NCI-H146 treated with DMSO at 0.1 percent for 48 hours (cell line): ENCODE results near the gene QRFP.

Experiments
- DNase-seq: peaks from one replicate; lab custom pipeline; 2025; ENCODE audit not compliant: unreplicated experiment; lab: John Stamatoyannopoulos, UW

QRFP gene

DNA sequence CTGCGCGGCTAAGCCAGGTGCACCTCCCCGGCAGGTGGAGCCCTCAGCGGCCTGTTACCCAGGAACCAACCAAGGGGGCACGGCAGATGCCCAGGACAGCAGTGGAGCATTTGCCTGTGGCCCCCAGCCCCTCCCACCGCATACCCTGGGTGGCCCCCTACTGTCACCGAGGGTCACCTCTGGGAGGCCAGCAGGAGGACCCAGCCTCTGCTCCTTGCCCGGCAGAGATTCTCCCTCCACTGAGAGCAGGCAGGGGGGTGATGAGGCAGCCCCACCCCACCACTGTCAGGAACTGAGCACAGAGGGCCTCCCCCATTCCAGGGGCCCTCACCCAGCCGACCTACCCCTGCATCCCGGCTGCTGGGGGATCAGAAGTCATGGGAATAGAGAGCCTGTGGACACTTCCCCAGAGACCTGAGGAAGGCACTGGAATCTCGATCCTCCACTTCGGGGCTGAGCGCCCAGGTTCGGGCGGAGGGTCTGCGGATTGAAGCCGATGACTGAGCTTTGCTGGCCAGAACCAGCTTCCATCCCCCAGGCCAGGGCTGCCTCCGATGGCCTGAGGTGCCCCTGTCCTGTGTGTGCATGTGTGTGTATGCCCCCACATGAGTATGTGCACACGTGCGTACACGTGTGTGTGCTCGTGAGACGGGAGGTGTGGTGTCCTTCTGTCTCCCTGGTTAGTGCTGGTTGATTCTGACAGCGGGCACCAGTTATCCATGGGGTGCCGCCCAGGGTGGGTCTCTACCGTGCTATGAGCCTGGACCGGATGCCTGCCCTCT lies at the start of gene QRFP:
Gene QRFP, minus strand, starts transcription at position 580 of the 782 bp plus-strand sequence. CDS start 2,974 bp downstream, outside the sequence.
- DNase-seq, result no peak

GRCh38 chr9:130945173-130945572 lies 48.6 kb upstream of the QRFP start:
- DNase-seq, result no peak

- DNase-seq, result peak; percentile 3
These were observed 48.0 kb upstream of the QRFP start for GRCh38 chr9:130944510-130945058.

GRCh38 chr9:130943777-130944176 lies 47.2 kb upstream of the QRFP start:
- peak; percentile 6 for DNase-seq

- DNase-seq, result no peak
These were observed 46.6 kb upstream of the QRFP start for GRCh38 chr9:130943221-130943620.

- no peak for DNase-seq
These were observed 46.1 kb upstream of the QRFP start for GRCh38 chr9:130942679-130943078.

GRCh38 chr9:130942084-130942483 lies 45.5 kb upstream of the QRFP start:
- no peak for DNase-seq

DNA sequence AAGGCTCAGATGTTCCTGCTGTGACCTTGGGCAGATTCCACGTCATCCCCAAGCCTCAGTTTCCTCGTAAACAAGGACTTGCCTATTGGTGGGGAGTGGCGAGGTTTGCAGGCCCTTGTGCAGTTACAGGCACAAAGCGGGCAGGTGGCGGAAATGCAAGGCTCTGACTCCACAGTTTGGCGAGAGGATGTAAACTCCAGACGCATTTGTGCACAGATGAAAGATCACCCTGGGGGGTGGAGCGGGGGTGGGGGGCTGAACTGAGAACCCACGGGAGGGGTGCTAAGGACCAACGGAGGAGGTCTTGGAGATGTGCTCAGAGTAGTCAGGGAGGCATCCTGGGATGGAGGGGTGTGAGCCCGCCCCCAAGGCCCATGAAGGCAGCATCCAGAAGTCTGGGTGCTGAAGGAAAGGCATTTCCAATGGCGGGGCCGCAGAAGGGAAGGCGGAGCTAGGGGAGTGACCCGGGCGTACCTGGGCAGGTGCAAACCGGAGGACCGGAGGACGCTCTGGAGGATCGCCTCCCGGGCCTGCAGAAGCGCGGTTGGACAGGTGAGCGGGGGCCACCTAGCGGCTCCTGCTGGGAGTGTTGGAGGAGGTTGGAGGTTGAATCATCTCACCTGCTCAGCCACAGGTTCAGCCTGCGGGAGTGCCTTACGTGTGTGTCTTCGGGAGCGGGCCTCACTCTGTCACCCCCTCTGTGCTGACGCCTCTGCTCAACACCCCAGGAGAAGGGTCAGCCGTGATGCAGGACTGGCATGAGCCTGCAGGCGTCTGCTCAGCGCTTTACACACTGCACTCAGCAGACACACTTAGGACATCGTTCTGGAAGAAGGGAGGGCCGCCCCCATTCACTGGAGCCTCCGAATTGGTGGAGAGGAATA lies 44.3 kb upstream of the QRFP start:
- peak; percentile 75 for DNase-seq

DNA sequence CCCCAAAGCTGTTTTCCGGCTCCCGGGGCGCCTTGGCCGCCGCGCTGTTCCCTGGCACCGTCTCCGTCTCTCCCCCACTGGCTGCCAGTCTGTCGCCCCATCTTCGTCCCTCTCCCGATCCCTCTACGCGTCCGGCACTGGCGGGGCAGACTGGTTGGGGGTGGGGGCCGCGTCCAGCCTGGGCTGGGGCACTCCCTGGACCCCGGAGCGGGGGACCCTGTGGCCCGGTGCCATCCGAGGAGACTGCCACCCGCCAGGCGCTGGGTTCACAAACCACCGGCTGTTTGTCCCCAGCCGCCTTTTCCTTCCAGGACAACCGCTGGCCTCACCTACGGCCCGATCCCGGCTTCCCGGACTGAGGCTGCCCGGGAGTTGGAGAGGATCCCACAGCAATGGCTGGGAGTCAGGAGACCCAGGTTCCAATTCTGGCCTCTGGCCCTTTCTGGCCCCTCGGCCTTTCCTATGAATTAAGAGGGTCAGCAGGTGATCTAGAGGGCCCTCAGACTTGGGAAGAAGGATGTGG lies 43.5 kb upstream of the QRFP start:
- no peak for DNase-seq

DNA sequence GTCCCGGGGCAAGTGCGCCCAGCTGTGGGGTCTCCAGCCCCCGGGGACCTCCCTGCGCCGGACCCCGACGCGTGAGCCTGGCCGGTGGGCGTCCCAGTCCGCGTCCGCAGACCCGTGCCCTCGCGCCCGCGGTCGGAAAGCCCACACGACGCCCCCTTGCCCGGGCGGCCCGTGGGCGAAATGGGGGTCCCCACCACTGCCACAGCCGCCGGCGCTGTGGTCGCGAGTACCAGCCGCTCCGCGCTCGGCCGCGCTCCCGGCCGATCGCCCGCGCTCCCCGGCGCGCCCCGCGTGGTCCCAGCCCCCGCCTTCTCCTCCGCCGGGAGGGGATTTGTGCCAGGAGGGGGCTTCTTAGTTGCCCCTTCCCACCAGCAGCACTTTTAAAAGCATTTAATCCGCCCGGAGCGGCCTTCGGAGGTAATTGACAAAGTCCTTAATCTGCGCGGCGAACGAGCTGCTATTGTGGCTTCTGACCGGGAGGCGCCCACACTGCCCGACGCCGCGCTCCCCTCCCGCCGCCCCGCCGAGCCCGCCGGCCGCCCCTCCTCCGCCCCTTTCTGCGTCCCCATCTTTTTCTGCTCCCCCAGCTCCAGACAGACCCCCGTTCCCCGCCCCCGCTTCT lies 42.9 kb upstream of the QRFP start:
- DNase-seq, result no peak

GRCh38 chr9:130938652-130939404 lies 42.2 kb upstream of the QRFP start, which contains the start of gene FIBCD1:
Gene FIBCD1, minus strand, starts transcription at chr9:130939247. Its CDS starts 640 bp downstream, at chr9:130938607.
- peak; percentile 16 for DNase-seq

- DNase-seq, result no peak
These were observed 41.6 kb upstream of the QRFP start for GRCh38 chr9:130938184-130938651.

DNA sequence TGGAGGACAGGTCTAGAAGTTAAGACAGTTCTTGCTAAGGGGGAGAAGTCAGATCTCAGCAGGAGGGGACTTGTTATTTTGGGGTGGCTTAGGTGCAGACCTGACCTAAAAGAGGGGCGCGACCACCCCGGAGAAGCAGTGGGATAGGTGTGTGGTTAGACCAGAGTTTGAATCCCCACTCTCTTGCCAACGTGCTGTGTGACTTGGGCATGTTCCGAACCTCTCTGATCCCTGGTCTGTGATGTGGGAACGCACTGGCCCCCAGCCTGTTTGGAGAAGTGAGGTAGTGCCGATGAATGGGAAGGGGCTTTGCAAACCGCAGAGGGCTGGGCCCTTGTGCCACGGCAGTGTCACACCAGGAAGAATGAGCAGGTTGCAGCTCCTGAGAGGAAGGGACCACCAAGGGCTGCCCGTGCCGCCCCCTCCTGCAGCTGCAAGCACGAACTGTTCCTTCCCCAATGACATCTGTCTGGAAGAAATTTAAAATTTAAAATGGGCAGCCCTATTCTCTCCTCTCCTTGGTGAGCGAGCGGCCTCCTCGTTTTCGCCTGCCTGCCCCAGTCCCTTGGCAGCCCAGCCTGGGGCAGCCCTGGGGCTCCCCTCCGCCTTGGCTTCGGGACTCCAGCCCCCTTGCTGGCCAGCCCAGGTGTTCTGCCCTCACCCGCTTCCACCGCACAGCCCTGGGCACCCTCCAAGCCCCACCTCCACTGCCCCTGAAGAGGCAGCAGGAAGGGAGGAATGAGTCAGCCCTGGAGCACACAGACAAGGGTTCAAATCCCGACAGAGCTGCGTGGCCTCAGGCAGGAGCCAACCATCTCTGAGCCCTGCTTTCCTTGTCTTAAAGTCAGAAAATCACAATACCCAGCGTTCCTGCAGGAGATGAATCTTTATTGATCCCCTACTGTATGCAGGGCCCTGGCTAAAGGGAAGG lies 40.8 kb upstream of the QRFP start:
- DNase-seq, result no peak

DNA sequence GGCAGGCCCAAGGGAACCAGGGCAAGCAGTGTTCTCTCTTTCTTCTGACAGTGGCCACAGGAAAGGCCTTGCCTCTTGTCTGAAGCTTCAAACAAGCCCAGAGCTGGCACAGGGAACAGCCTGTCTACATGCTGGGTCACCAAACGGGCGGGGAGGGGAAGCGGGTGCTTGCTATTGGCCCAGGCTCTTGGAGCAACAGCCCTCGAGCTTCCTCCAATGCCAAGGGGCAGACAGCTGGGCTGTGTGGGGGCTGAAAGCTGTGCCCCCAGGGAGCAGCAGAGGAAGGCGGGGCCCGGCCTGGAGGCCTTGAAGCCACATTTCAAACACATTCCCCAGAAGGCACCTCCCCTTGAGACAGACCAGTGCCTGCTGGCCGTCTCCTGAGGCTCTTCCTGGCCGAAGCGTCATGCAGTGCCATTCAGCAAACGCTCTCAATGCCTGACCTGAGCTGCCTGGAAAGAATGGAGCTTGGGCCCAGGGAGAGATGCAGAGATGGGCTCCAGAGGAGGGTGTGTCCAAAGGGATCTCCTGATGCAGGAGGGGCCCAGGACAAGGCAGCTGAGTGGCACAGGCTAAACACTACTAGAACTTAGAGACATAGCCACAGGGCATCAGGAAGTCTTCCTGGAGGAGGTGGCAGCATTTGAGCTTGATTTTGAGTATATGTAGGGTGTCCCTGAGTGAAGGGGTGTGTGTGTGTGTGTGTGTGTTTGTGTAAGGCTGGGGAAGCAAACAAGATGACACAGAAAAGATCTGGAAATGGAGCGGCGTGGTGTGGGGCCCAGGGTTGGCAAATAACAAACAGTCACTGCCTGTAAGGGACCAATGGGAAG lies 39.9 kb upstream of the QRFP start:
- no peak for DNase-seq

DNA sequence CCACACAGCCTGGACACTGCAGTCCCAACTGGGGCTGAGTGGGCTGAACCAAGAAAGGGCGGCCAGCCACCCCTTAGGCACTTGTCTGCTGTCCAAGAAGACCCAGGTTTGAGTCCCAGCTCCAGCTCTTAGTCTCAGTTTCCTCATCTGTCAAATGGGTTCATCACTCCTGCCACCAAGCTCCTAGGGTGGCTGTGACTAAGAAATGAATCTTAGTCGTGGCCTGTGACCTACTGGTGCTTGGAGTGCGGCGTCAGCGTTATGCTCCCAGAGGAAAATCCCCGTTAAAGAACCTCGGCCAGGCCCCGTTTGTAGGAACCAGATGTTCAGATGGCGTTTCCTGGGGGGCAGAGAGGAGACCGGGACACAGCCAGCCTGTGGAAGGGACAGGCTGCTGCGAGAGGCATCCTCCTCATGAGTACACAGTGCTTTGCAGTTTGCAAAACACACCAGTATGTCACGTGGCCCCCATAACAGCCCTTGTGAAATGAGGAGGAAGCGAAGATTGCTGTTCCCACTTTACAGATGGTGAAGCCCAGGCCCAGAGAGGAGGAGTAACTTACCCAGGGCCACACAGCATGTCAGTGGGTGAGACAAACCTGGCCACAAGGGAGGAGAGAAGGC lies 39.1 kb upstream of the QRFP start:
- no peak for DNase-seq

DNA sequence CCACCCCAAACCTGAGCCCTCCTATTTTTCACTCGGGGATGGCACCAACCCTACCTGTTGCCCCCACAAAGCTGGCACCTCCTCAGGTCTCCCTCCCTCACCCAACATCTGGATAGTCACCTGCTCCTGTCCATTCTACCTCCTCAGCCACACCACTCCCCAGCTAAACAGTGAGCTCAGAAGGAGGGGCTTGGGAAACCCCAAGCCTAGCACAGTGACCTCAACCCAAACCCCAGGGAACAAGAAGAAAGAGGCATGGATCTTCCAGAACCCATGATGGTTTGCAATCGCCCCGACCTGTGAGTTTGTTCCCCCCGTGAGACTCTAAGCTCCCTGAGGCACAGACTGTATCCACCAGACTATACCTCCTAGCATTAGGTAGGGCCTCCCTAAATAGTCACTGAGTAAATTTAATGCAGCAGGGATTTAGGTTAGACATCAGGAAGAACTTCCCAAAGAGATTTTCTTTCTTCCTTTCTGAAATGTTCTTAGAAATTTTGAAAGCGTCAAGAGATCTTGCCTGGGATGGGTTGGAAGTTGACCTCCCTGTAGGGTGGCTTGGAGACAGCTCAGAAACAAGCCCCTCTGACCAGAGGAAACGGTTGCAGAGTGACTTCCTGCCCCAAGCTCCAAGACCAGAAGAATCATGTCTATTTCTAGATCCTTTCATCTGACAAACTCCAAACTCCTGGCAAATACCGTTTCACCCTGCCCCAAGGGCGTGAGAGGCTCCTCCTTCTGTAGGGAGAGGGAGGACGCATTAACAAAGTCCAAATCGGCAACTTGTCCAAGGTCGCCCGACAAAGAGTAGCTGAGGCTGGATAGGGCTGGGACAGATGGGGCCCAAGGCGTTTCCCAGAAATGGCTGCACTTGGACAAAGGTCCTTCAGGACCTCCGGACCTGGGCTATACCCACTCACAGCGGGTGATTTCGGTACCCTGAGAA lies 38.4 kb upstream of the QRFP start:
- DNase-seq, result no peak

DNA sequence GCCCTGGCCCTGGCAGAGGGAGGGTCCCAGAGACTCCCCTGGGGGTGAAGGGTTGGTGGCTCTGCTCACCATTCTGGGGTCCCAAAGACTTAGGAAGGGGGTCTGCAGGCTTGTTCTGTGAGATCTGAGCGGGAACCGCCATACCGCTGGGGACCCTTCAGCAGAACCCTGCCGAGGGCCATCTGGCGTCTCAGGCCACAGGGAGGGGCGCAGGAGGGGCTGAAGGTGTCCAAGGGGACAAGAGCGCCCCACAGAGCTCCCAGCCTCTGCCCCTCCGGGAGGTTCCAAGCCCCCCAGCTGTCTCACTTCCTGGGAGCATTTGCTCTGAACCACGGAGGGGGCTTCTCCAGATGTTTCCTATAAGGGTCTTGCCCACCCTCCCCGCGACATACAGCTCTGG lies 37.6 kb upstream of the QRFP start:
- no peak for DNase-seq
